A549 (cell line): Measurements from ENCODE around the gene MUC2.

Experiments
- CTCF ChIP-seq: fragments of >200 bp; sonication (Bioruptor Twin); formaldehyde crosslinking; IDR thresholded peaks from 3 replicates; pipeline ENCODE4 v1.5.1; 2016
- ELK1 ChIP-seq: fragments of 150-350 bp; IDR thresholded peaks from 2 replicates; pipeline ENCODE4 v1.6.1; 2014; ENCODE audit warnings: low read depth, mild to moderate bottlenecking, low read length
- EP300 ChIP-seq, 2 experiments: fragments of >200 bp; sonication (Bioruptor Twin); formaldehyde crosslinking; IDR thresholded peaks; 2 replicates in 1 of 2; 3 replicates in 1 of 2; pipeline ENCODE4 v1.6.1; 2016 to 2017
- KDM1A ChIP-seq: fragments of 200-600 bp; sonication (generic); IDR thresholded peaks from 2 replicates; pipeline ENCODE4 v1.6.1; 2016; ENCODE audit warnings: low read depth, mild to moderate bottlenecking
- POLR2A ChIP-seq: IDR thresholded peaks from 2 replicates; pipeline ENCODE4 v1.6.1; 2012; ENCODE audit warnings: mild to moderate bottlenecking, low read length
- RAD21 ChIP-seq, 2 experiments: fragments of >200 bp in 1 of 2; sonication (Bioruptor Twin) in 1 of 2; formaldehyde crosslinking in 1 of 2; IDR thresholded peaks in 1 of 2; conservative IDR thresholded peaks in 1 of 2; 2 replicates in 1 of 2; 3 replicates in 1 of 2; pipeline ENCODE4 v1.6.1; 2012 to 2018; ENCODE audit warnings: inconsistent platforms in 1 of 2
- RFX5 ChIP-seq: fragments of 450-650 bp; IDR thresholded peaks from 2 replicates; pipeline ENCODE4 v1.7.1; 2014; ENCODE audit warnings: antibody characterized with exemption, mild to moderate bottlenecking, moderate library complexity
- TP53 ChIP-seq: fragments of 250-450 bp; sonication (Bioruptor Pico); IDR thresholded peaks from 2 replicates; pipeline ENCODE4 v1.5.0; 2021; ENCODE audit warnings: mild to moderate bottlenecking, moderate library complexity

- no peak for TF ChIP-seq POLR2A
- TF ChIP-seq RFX5: no peak
- no peak for TF ChIP-seq CTCF
- no peak for TF ChIP-seq EP300 (IDR thresholded peaks at IDR 0.05)
- TF ChIP-seq KDM1A: no peak
- TF ChIP-seq ELK1: no peak
- TF ChIP-seq TP53: no peak
- TF ChIP-seq RAD21 (conservative IDR thresholded peaks at IDR 0.05 in 1 of 2, IDR thresholded peaks at IDR 0.05 in 1 of 2): no peak
These were observed 34.9 kb upstream of the MUC2 start for GRCh38 chr11:1039481-1040427.
